ENCODE results near the gene CC2D2B. TPM values are rescaled to one million over a fixed set of nuclear protein-coding genes. Genes with fewer than 3 reads are reported as not detected.

CC2D2B gene
- total and polyA plus RNA-seq, 3 donors from 2014 or later = 7.7 to 16.5 (median 15.4) TPM

- TF ChIP-seq POLR2A (IDR thresholded peaks at IDR 0.05) (no peak), CTCF (IDR thresholded peaks at IDR 0.05) (no peak)
- no peak for DNase-seq
- Histone ChIP-seq H3K27ac (no peak overlapping the region), H3K4me1 (no peaks in the 10 kb centered on the region), H3K9me3 (no peaks in the 10 kb centered on the region), H3K27me3 (no peaks in the 10 kb centered on the region), H3K4me3 (no peak overlapping the region), H3K36me3 (ENCODE audit: low read depth, missing control alignments) (no peaks in the 10 kb centered on the region)
- WGBS, 2 donors = 88 to 96% methylated on average over 1 of the region's 1 CpG
- intact Hi-C loops (cut with DNase I; ENCODE audit: low total_unique reads) = no loop called here
Observed at GRCh38 chr10:95964756-95965155, 57.0 kb downstream of the CC2D2B start.

GRCh38 chr10:95976362-95977229 lies 68.8 kb downstream of the CC2D2B start:
- no peaks in the 10 kb centered on the region for H3K4me1 ChIP-seq
- no peak for DNase-seq
- no peaks in the 10 kb centered on the region for H3K27me3 ChIP-seq
- no peak for TF ChIP-seq POLR2A (IDR thresholded peaks at IDR 0.05)
- no peak for TF ChIP-seq CTCF (IDR thresholded peaks at IDR 0.05)
- no peak overlapping the region for H3K27ac ChIP-seq
- intact Hi-C loops (cut with DNase I; ENCODE audit: low total_unique reads) = no loop called here
- H3K4me3 ChIP-seq = no peak overlapping the region
- H3K9me3 ChIP-seq = no peaks in the 10 kb centered on the region
- no peaks in the 10 kb centered on the region for H3K36me3 ChIP-seq (ENCODE audit: low read depth, missing control alignments)
- 82 to 88% methylated on average over 7 to 8 of the region's 9 CpGs for WGBS, 2 donors

- intact Hi-C loops (cut with DNase I; ENCODE audit: low total_unique reads) = no loop called here
- no peak for DNase-seq
Observed at GRCh38 chr10:95982200-95982599, 74.4 kb downstream of the CC2D2B start.

GRCh38 chr10:95987685-95988426 lies 80.1 kb downstream of the CC2D2B start:
- H3K36me3 ChIP-seq (ENCODE audit: low read depth, missing control alignments) = no peaks in the 10 kb centered on the region
- no peaks in the 10 kb centered on the region for H3K4me1 ChIP-seq
- no peak overlapping the region for H3K4me3 ChIP-seq
- TF ChIP-seq POLR2A (IDR thresholded peaks at IDR 0.05) (no peak), CTCF (IDR thresholded peaks at IDR 0.05) (no peak)
- DNase-seq = no peak
- no peak overlapping the region for H3K27ac ChIP-seq
- H3K27me3 ChIP-seq = no peaks in the 10 kb centered on the region
- no peaks in the 10 kb centered on the region for H3K9me3 ChIP-seq
- intact Hi-C loops (cut with DNase I; ENCODE audit: low total_unique reads) = no loop called here
- WGBS, 2 donors = 45 to 83% methylated on average over 2 of the region's 2 CpGs

More at GRCh38 chr10:95982200-95982599, 74.4 kb downstream of the CC2D2B start:
- Histone ChIP-seq H3K27ac (no peak overlapping the region), H3K4me1 (no peaks in the 10 kb centered on the region), H3K9me3 (no peaks in the 10 kb centered on the region), H3K4me3 (no peak overlapping the region), H3K27me3 (no peaks in the 10 kb centered on the region), H3K36me3 (ENCODE audit: low read depth, missing control alignments) (no peaks in the 10 kb centered on the region)
- no peak for TF ChIP-seq CTCF (IDR thresholded peaks at IDR 0.05)
- no peak for TF ChIP-seq POLR2A (IDR thresholded peaks at IDR 0.05)
- WGBS, 2 donors = 94% methylated on average over 2 of the region's 2 CpGs
